Measurements from ENCODE around the gene MMRN2. TPM values are rescaled to one million over a fixed set of nuclear protein-coding genes. Genes with fewer than 3 reads are reported as not detected.
"Not testable (repeated sequence)": the region's sequence is repeated elsewhere in the genome, so short reads cannot be mapped to it uniquely, and the experiment has no call there.

The MMRN2 gene
- total RNA-seq, 2 donors from 2014 or later, result 57.0 to 81.3 TPM

GRCh38 chr10:86954681-86955500 is 2.5 kb downstream of the MMRN2 start:
- peaks cover 0 to 60% of the 10 kb centered on the region in 2 donors for H3K4me1 ChIP-seq
- H3K36me3 ChIP-seq, result no peaks in the 10 kb centered on the region
- H3K4me3 ChIP-seq, result peak overlapping the region; percentile 40 to 50
- TF ChIP-seq, protein P1, sequence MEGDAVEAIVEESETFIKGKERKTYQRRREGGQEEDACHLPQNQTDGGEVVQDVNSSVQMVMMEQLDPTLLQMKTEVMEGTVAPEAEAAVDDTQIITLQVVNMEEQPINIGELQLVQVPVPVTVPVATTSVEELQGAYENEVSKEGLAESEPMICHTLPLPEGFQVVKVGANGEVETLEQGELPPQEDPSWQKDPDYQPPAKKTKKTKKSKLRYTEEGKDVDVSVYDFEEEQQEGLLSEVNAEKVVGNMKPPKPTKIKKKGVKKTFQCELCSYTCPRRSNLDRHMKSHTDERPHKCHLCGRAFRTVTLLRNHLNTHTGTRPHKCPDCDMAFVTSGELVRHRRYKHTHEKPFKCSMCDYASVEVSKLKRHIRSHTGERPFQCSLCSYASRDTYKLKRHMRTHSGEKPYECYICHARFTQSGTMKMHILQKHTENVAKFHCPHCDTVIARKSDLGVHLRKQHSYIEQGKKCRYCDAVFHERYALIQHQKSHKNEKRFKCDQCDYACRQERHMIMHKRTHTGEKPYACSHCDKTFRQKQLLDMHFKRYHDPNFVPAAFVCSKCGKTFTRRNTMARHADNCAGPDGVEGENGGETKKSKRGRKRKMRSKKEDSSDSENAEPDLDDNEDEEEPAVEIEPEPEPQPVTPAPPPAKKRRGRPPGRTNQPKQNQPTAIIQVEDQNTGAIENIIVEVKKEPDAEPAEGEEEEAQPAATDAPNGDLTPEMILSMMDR (IDR thresholded peaks at IDR 0.05), result no peak
- no peak for DNase-seq (ENCODE audit: low spot score)
- no peaks in the 10 kb centered on the region for H3K27me3 ChIP-seq
- peak overlapping the region; percentile 79 to 80 for H3K27ac ChIP-seq
- H3K9me3 ChIP-seq, result no peaks in the 10 kb centered on the region

DNA sequence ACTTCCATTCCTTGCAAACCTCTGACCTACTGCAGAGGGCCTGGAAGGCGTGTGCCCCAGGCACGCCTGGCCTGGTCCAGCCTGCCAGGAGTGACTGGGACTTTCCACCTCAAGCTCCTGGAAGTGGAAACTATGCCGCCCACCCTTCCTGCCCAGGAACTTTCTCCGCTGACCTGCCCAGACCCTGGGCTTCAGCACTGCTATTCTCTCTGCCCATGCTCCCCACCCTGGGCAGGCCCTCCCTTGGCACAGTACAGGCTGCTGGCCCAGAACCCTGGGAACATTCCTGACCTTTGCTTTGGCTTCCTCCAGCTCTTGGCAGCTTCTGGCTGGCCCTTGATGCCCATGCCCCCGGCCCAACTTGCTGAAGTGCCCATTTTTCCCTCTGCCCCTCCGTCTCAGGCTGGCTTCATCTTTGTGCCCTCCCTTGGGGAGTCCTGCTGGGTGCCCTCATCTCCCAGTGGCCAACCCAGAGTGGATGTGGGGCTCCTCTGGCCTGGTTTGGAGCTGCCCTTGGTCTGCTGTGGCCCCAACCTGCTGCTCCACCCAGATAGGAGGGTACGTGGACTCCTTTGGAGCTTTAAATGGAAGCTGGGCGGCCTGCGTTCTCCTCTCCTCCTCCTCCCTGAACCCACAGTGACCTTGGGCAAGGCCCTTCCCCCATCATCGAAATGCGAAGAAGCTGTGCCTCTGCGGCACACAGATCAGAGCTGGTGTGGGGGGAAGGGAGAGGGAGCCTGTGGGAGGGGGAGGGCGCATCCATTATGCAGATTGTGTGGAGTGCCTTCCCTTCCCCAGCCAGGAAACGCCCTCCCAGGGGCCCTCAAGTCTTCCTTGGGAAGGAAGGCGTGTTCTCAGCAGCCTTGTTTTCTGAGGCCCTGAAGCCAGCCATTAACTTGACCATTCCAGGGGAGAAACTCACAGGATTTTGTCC is 3.4 kb downstream of the MMRN2 start:
- TF ChIP-seq, protein P1 (IDR thresholded peaks at IDR 0.05), result no peak
- Histone ChIP-seq H3K9me3 (no peaks in the 10 kb centered on the region), H3K36me3 (no peaks in the 10 kb centered on the region), H3K4me1 (peaks cover 0 to 52% of the 10 kb centered on the region in 2 donors), H3K27me3 (no peaks in the 10 kb centered on the region), H3K27ac (peak overlapping the region; percentile 79 to 80), H3K4me3 (peak overlapping the region; percentile 40 to 50)
- no peak for DNase-seq (ENCODE audit: low spot score)

DNA sequence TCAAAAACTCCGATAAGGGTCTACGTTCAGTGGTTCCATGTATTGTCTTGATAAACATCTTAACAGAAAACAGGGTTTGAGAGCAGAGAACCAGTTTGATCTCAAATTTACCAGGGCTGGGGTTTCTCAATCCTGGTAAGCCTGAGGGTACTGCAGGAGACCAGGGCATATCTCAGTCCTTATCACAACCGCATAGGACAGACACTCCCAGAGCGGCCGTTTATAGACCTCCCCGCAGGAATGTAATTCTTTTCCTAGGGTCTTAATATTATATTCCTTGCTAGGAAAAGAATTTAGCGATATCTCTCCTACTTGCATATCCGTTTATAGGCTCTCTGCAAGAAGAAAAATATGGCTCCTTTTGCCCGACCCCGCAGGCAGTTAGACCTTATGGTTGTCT is 4.7 kb downstream of the MMRN2 start:
- not testable (repeated sequence) for H3K9me3 ChIP-seq; H3K36me3 ChIP-seq; H3K27me3 ChIP-seq; H3K4me3 ChIP-seq; DNase-seq (ENCODE audit: low spot score)
- peak overlapping the region in 1 of 2 donors; percentile 80 for H3K27ac ChIP-seq
- H3K4me1 ChIP-seq, result peaks cover 0 to 38% of the 10 kb centered on the region in 2 donors

DNA sequence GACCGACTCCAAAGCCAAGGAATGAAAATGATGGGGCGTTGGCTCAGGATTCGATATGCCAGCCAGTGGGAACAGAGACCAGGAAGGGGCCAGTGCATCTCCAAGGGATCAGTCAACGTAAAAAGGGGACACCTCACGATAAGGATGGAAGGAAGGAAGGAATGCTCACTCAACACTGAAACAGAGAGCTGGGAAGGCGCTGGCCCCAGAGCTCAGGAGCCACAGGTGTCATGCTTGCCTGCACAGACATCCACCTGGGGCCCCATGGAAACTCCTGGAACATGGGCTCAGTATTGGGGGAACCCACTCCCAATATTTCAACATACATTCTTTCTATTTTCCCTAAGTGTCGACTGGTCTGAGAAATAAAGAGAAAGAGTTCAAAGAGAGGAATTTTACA is 5.3 kb downstream of the MMRN2 start:
- Histone ChIP-seq H3K27me3 (no peaks in the 10 kb centered on the region), H3K27ac (no peak overlapping the region), H3K9me3 (no peaks in the 10 kb centered on the region), H3K36me3 (no peaks in the 10 kb centered on the region), H3K4me1 (peaks cover 0 to 33% of the 10 kb centered on the region in 2 donors), H3K4me3 (no peak overlapping the region)
- no peak for DNase-seq (ENCODE audit: low spot score)
- TF ChIP-seq, protein P1 (IDR thresholded peaks at IDR 0.05), result no peak

GRCh38 chr10:86951184-86951761 is 6.1 kb downstream of the MMRN2 start:
- no peak for DNase-seq (ENCODE audit: low spot score)
- TF ChIP-seq, protein P1 (IDR thresholded peaks at IDR 0.05), result no peak
- Histone ChIP-seq H3K27me3 (no peaks in the 10 kb centered on the region), H3K4me3 (no peak overlapping the region), H3K4me1 (peaks cover 0 to 38% of the 10 kb centered on the region in 2 donors), H3K9me3 (no peaks in the 10 kb centered on the region), H3K36me3 (no peaks in the 10 kb centered on the region), H3K27ac (no peak overlapping the region)

Measured in right atrium auricular region (tissue), 2 donors.